Measurements from ENCODE around the gene VASH1. TPM values are rescaled to one million over a fixed set of nuclear protein-coding genes. Genes with fewer than 3 reads are reported as not detected.

VASH1 gene
- polyA plus RNA-seq, 1 of the 3 experiments (the other 2 are of a cell fraction): 4.9 TPM

DNA sequence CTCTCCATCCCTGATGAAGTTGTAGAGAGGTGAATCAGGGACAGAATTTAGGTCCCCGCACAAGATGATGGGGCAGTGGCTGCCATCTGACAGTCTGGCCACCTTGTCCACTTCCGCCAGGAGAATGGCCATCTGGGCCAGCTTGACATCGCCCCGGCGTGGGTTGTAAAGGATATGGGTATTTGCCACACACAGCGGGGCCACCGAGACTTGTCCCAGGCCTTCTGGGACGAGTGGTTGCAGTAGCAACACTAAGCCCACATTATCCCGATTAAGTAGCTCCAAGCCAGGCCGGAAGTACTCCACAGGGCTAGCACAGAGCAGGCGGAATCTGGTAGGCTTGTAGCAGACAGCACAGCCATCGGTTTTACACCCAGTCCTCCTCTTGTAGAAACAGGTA, 45.2 kb downstream of the VASH1 start:
- DNase-seq: no peak
- POLR2A ChIA-PET: no interaction called here
- CTCF ChIA-PET: interaction anchor here (1.3 to 9.9 kb wide), 4 partner anchors 21 to 98 kb away, joined by 3 to 112 read pairs (median 6); no protein-coding TSS in a partner anchor

DNA sequence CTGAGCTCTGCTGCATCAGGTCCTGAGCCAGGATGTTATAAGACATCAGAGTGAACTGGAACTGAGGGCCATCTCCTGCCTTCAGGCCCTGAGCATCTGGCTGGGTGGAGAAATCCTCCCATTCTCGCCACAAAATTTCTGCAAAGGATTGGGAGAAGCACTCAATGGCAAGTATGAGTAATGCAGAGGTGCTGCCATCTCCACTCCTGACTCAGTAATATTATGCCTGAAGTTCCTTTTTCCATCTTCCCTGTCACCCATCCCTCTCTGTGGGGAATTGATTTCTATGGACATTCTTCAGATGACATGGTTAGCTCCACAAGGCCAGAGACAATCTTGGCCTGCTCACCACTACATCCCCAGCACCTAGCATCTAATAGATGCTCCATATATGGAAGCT, 46.7 kb downstream of the VASH1 start:
- Histone ChIP-seq H3K79me2 (ENCODE audit: insufficient read depth) (peaks cover 5% of the 10 kb centered on the region; the same call in 1 of the 2 replicates), H3K9ac (no peak overlapping the region), H3F3A (replicated peaks; ENCODE audit: insufficient read depth) (peaks cover 1% of the 10 kb centered on the region), H2AFZ (ENCODE audit: low read depth) (no peak overlapping the region), H3K9me2 (no peaks in the 10 kb centered on the region), H3K4me1 (ENCODE audit: control insufficient read depth in 1 of 2, insufficient read depth in 2 of 2, low read depth in 1 of 2, low read length in 1 of 2) (peaks cover 6 to 14% of the 10 kb centered on the region in 2 experiments; a peak in 3 of 4 replicates), H3K4me2 (no peak overlapping the region), H3K9me3 (no peaks in the 10 kb centered on the region), H3K27ac (ENCODE audit: low read depth in 2 of 2, low read length in 1 of 2) (no peak overlapping the region), H3K4me3 (ENCODE audit: low read depth in 2 of 2, low read length in 1 of 2) (no peak overlapping the region), H3K36me3 (replicated peaks in 1 of 2; ENCODE audit: control insufficient read depth in 1 of 2, insufficient read depth in 2 of 2, low read length in 1 of 2) (peaks cover 4 to 58% of the 10 kb centered on the region in 2 experiments), H3K27me3 (ENCODE audit: insufficient read depth) (no peaks in the 10 kb centered on the region), H4K20me1 (ENCODE audit: insufficient read depth) (no peaks in the 10 kb centered on the region)
- POLR2A ChIA-PET: no interaction called here
- CTCF ChIA-PET: interaction anchor here (5.5 to 9.9 kb wide), 2 partner anchors 23 to 99 kb away, joined by 29 to 112 read pairs; no protein-coding TSS in a partner anchor
- WGBS (ENCODE audit: low lambda C conversion rate): 89% methylated on average over 1 of the region's 1 CpG
- TF ChIP-seq GABPA (IDR thresholded peaks at IDR 0.05; ENCODE audit: low read depth) (no peak), RCOR1 (IDR thresholded peaks at IDR 0.05; ENCODE audit: low read length) (no peak), FOSL2 (IDR thresholded peaks at IDR 0.05; ENCODE audit: borderline replicate concordance, low read depth) (no peak)
- TF ChIP-seq, protein P1, sequence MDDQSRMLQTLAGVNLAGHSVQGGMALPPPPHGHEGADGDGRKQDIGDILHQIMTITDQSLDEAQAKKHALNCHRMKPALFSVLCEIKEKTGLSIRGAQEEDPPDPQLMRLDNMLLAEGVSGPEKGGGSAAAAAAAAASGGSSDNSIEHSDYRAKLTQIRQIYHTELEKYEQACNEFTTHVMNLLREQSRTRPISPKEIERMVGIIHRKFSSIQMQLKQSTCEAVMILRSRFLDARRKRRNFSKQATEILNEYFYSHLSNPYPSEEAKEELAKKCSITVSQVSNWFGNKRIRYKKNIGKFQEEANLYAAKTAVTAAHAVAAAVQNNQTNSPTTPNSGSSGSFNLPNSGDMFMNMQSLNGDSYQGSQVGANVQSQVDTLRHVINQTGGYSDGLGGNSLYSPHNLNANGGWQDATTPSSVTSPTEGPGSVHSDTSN (IDR thresholded peaks at IDR 0.05): no peak
- DNase-seq: no peak

More for the DNA sequence above, 45.2 kb downstream of the VASH1 start:
- no peaks in the 10 kb centered on the region for H3K27me3 ChIP-seq (ENCODE audit: insufficient read depth)
- no peaks in the 10 kb centered on the region for H4K20me1 ChIP-seq (ENCODE audit: insufficient read depth)
- TF ChIP-seq EZH2phosphoT487 (IDR thresholded peaks at IDR 0.05; ENCODE audit: borderline replicate concordance, low read depth): no peak
- no peak for TF ChIP-seq NFIC (IDR thresholded peaks at IDR 0.05; ENCODE audit: borderline replicate concordance)
- TF ChIP-seq TEAD4 (IDR thresholded peaks at IDR 0.05; ENCODE audit: borderline replicate concordance, insufficient read depth): no peak
- TF ChIP-seq RXRA (IDR thresholded peaks at IDR 0.05; ENCODE audit: borderline replicate concordance, low read depth): no peak
- TF ChIP-seq GATA2 (CRISPR knock-in tag; IDR thresholded peaks at IDR 0.05): no peak
- TF ChIP-seq SIN3A (IDR thresholded peaks at IDR 0.05; ENCODE audit: borderline replicate concordance, low read depth, low read length): no peak
- no peak overlapping the region for H3K4me2 ChIP-seq
- peaks cover 8 to 67% of the 10 kb centered on the region in 2 experiments for H3K36me3 ChIP-seq (replicated peaks in 1 of 2; ENCODE audit: control insufficient read depth in 1 of 2, insufficient read depth in 2 of 2, low read length in 1 of 2)
- no peak overlapping the region for H3K9ac ChIP-seq
- H3K4me3 ChIP-seq (ENCODE audit: low read depth in 2 of 2, low read length in 1 of 2): no peak overlapping the region
- no peaks in the 10 kb centered on the region for H3F3A ChIP-seq (replicated peaks; ENCODE audit: insufficient read depth)
- H2AFZ ChIP-seq (ENCODE audit: low read depth): no peak overlapping the region
- H3K27ac ChIP-seq (ENCODE audit: low read depth in 2 of 2, low read length in 1 of 2): no peak overlapping the region
- WGBS (ENCODE audit: low lambda C conversion rate): 100% methylated on average over 1 of the region's 12 CpGs
- H3K79me2 ChIP-seq (ENCODE audit: insufficient read depth): peaks cover 5% of the 10 kb centered on the region; the same call in 1 of the 2 replicates
- H3K4me1 ChIP-seq (ENCODE audit: control insufficient read depth in 1 of 2, insufficient read depth in 2 of 2, low read depth in 1 of 2, low read length in 1 of 2): peaks cover 6 to 9% of the 10 kb centered on the region in 2 experiments; a peak in 3 of 4 replicates
- no peaks in the 10 kb centered on the region for H3K9me3 ChIP-seq
- H3K9me2 ChIP-seq: no peaks in the 10 kb centered on the region

DNA sequence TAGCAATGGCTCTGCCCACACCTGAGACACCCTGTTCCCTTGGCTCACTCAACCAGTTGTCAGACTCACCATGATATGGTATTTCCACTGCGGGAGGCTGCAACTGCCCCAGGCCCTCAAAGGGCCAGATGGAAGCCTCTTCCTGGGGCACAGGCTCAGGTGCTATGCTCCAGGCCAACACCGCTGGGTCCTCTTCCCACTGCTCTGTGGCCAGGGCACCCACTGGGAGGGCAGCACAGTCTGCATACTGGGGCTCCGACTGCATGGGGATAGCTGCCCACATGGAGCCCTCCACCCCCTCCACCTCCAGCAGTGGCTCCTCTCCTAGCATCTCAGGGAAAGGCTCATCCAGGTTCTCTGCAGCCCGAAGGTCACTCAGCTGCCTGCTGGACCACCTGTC, 47.7 kb downstream of the VASH1 start:
- H3K9me2 ChIP-seq: no peaks in the 10 kb centered on the region
- peaks cover 0 to 48% of the 10 kb centered on the region in 2 experiments for H3K36me3 ChIP-seq (replicated peaks in 1 of 2; ENCODE audit: control insufficient read depth in 1 of 2, insufficient read depth in 2 of 2, low read length in 1 of 2)
- H3K79me2 ChIP-seq (ENCODE audit: insufficient read depth): peaks cover 5% of the 10 kb centered on the region; the same call in 1 of the 2 replicates
- WGBS (ENCODE audit: low lambda C conversion rate): 93% methylated on average over 4 of the region's 4 CpGs
- POLR2A ChIA-PET: no interaction called here
- H2AFZ ChIP-seq (ENCODE audit: low read depth): no peak overlapping the region
- no peak overlapping the region for H3K27ac ChIP-seq (ENCODE audit: low read depth in 2 of 2, low read length in 1 of 2)
- CTCF ChIA-PET: interaction anchor here (5.5 to 9.9 kb wide), 2 partner anchors 24 to 100 kb away, joined by 29 to 112 read pairs; no protein-coding TSS in a partner anchor
- no peaks in the 10 kb centered on the region for H3K27me3 ChIP-seq (ENCODE audit: insufficient read depth)
- no peak overlapping the region for H3K9ac ChIP-seq
- H4K20me1 ChIP-seq (ENCODE audit: insufficient read depth): no peaks in the 10 kb centered on the region
- H3K4me1 ChIP-seq (ENCODE audit: control insufficient read depth in 1 of 2, insufficient read depth in 2 of 2, low read depth in 1 of 2, low read length in 1 of 2): peaks cover 6 to 16% of the 10 kb centered on the region in 2 experiments; a peak in 3 of 4 replicates
- peaks cover 5% of the 10 kb centered on the region for H3F3A ChIP-seq (replicated peaks; ENCODE audit: insufficient read depth)
- no peak for TF ChIP-seq SIN3A (IDR thresholded peaks at IDR 0.05; ENCODE audit: borderline replicate concordance, low read depth, low read length)
- TF ChIP-seq SMC3 (IDR thresholded peaks at IDR 0.05; ENCODE audit: low read depth, low read length): no peak
- no peak for TF ChIP-seq CHD2 (IDR thresholded peaks at IDR 0.05; ENCODE audit: low read length, partially characterized antibody)
- no peak overlapping the region for H3K4me2 ChIP-seq
- no peaks in the 10 kb centered on the region for H3K9me3 ChIP-seq
- no peak overlapping the region for H3K4me3 ChIP-seq (ENCODE audit: low read depth in 2 of 2, low read length in 1 of 2)
- DNase-seq: no peak

All from SK-N-SH (cell line).